ENCODE data around the gene CDPF1. TPM values are rescaled to one million over a fixed set of nuclear protein-coding genes. Genes with fewer than 3 reads are reported as not detected.

CDPF1 gene
- total RNA-seq, 1 donor from 2014 or later, result 11.1 TPM

- Mint-ChIP-seq H3K9me3 (no peaks in the 10 kb centered on the region), H3K27me3 (ENCODE audit: low read depth) (no peaks in the 10 kb centered on the region), H3K27ac (ENCODE audit: unreplicated experiment) (no peak overlapping the region), H3K4me1 (peaks cover 7% of the 10 kb centered on the region), H3K4me3 (no peak overlapping the region), H3K36me3 (ENCODE audit: low read depth) (peaks cover 21% of the 10 kb centered on the region)
- DNase-seq (ENCODE audit: low read depth, low spot score), result no peak
- no peak for TF ChIP-seq CTCF (conservative IDR thresholded peaks at IDR 0.05)
These were observed 29.2 kb downstream of the CDPF1 start for GRCh38 chr22:46220921-46221320.

DNA sequence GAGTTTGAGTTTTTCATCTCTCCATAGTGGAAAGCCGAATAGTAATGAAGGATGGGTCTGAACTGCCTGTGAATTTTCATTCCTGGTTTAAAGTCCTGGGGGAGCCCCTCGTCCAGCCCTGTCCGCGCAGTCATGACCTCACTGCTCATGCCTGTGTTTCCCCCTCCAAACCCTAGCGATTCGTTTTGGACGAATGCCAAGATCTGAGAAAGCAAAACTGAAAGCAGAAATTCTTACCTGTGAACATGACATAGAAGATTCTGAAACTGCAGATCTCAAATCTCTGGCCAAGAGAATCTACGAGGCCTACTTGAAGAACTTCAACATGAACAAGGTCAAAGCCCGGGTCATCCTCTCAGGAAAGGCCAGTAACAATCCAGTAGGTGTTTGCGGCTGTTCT lies 30.5 kb downstream of the CDPF1 start:
- peaks cover 7% of the 10 kb centered on the region for H3K4me1 Mint-ChIP-seq
- H3K36me3 Mint-ChIP-seq (ENCODE audit: low read depth), result peaks cover 20% of the 10 kb centered on the region
- no peak for DNase-seq (ENCODE audit: low read depth, low spot score)
- no peak overlapping the region for H3K4me3 Mint-ChIP-seq
- H3K27ac Mint-ChIP-seq (ENCODE audit: unreplicated experiment), result no peak overlapping the region
- no peak for TF ChIP-seq CTCF (conservative IDR thresholded peaks at IDR 0.05)
- H3K27me3 Mint-ChIP-seq (ENCODE audit: low read depth), result no peaks in the 10 kb centered on the region
- H3K9me3 Mint-ChIP-seq, result no peaks in the 10 kb centered on the region

- H3K9me3 Mint-ChIP-seq, result peaks cover 12% of the 10 kb centered on the region
- no peak for DNase-seq (ENCODE audit: low read depth, low spot score)
- H3K27ac Mint-ChIP-seq (ENCODE audit: unreplicated experiment), result no peak overlapping the region
- H3K4me1 Mint-ChIP-seq, result no peaks in the 10 kb centered on the region
- no peaks in the 10 kb centered on the region for H3K27me3 Mint-ChIP-seq (ENCODE audit: low read depth)
- H3K36me3 Mint-ChIP-seq (ENCODE audit: low read depth), result peaks cover 55% of the 10 kb centered on the region
- no peak for TF ChIP-seq CTCF (conservative IDR thresholded peaks at IDR 0.05)
- H3K4me3 Mint-ChIP-seq, result no peak overlapping the region
These were observed 35.5 kb downstream of the CDPF1 start for GRCh38 chr22:46214616-46215015.

DNA sequence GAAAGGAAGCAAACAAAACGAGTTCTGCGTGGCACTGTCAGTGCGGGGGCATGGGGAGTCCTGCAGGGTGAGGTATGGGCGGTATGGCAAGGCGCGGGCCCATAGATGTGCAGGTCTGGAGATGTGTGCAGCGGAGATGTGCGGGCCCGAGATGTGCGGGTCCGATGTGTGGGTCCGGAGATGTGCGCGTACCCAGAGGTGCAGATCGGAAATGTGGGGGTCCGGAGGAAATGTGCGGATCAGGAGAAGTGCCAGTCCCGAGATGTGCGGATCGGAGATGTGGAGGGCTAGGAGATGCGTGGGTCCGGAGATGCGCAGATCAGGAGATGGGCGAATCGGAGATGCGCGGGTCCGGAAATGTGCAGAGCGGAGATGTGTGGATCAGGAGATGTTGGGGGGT lies 35.9 kb downstream of the CDPF1 start:
- Mint-ChIP-seq H3K27ac (ENCODE audit: unreplicated experiment) (peak overlapping the region; percentile 87), H3K9me3 (peaks cover 16% of the 10 kb centered on the region), H3K36me3 (ENCODE audit: low read depth) (peaks cover 55% of the 10 kb centered on the region), H3K4me3 (no peak overlapping the region), H3K4me1 (no peaks in the 10 kb centered on the region), H3K27me3 (ENCODE audit: low read depth) (no peaks in the 10 kb centered on the region)
- no peak for TF ChIP-seq CTCF (conservative IDR thresholded peaks at IDR 0.05)
- DNase-seq (ENCODE audit: low read depth, low spot score), result no peak

DNA sequence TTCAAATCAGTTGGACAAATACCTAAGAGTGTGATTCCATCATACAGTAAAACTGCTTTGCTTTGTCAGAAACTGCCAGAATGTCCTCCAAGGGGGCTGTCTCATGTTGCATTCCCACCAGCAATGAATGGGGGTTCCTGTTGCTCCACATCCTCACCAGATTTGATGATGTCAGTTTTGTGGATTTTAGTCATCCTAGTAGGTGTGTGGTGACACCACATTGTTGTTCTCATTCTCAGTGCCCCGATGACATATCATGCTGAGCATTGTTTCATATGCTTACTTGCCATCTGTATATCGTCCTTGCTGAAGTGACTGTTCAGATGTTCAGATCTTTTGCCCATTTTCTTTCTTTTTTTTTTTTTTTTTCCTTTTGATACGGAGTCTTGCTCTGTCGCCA lies 37.0 kb downstream of the CDPF1 start:
- no peak for DNase-seq (ENCODE audit: low read depth, low spot score)
- TF ChIP-seq CTCF (conservative IDR thresholded peaks at IDR 0.05), result no peak
- no peak overlapping the region for H3K4me3 Mint-ChIP-seq
- H3K27ac Mint-ChIP-seq (ENCODE audit: unreplicated experiment), result no peak overlapping the region
- no peaks in the 10 kb centered on the region for H3K27me3 Mint-ChIP-seq (ENCODE audit: low read depth)
- H3K9me3 Mint-ChIP-seq, result peaks cover 24% of the 10 kb centered on the region
- peaks cover 64% of the 10 kb centered on the region for H3K36me3 Mint-ChIP-seq (ENCODE audit: low read depth)
- H3K4me1 Mint-ChIP-seq, result no peaks in the 10 kb centered on the region

GRCh38 chr22:46212195-46212594 lies 37.9 kb downstream of the CDPF1 start:
- Mint-ChIP-seq H3K4me1 (no peaks in the 10 kb centered on the region), H3K27ac (ENCODE audit: unreplicated experiment) (no peak overlapping the region), H3K27me3 (ENCODE audit: low read depth) (no peaks in the 10 kb centered on the region), H3K36me3 (ENCODE audit: low read depth) (peaks cover 64% of the 10 kb centered on the region), H3K4me3 (no peak overlapping the region), H3K9me3 (peaks cover 24% of the 10 kb centered on the region)
- TF ChIP-seq CTCF (conservative IDR thresholded peaks at IDR 0.05), result no peak
- no peak for DNase-seq (ENCODE audit: low read depth, low spot score)
